ENCODE data around the gene ARID1B.

Gene ARID1B

GRCh38 chr6:156808287-156808686 lies 31.1 kb downstream of the ARID1B start:
- Histone ChIP-seq H3K79me2 (ENCODE audit: insufficient read depth, low read length) (peaks cover 99% of the 10 kb centered on the region), H3K27ac (ENCODE audit: low read length) (no peak overlapping the region), H3K4me2 (ENCODE audit: insufficient read depth, low read length) (no peak overlapping the region), H3K36me3 (ENCODE audit: insufficient read depth, low read length) (0 out of 2 replicates have a peak, but pooled peaks cover 8% of the 10 kb centered on the region), H3K27me3 (ENCODE audit: insufficient read depth, low read length, poor library complexity) (no peaks in the 10 kb centered on the region), H3K4me1 (ENCODE audit: insufficient read depth, low read length) (no peaks in the 10 kb centered on the region), H4K20me1 (ENCODE audit: insufficient read depth, low read length) (peaks cover 92% of the 10 kb centered on the region), H3K9ac (ENCODE audit: low read depth, low read length) (no peak overlapping the region), H3K9me3 (ENCODE audit: insufficient read depth, low read length, severe bottlenecking) (no peaks in the 10 kb centered on the region), H2AFZ (ENCODE audit: low read depth, low read length) (no peak overlapping the region), H3K4me3 (ENCODE audit: low read depth in 1 of 2, low read length in 2 of 2) (no peak overlapping the region)
- TF ChIP-seq CTCF (IDR thresholded peaks at IDR 0.05; ENCODE audit: borderline replicate concordance, extremely low read depth, low read length, poor library complexity, severe bottlenecking) (no peak), EZH2 (IDR thresholded peaks at IDR 0.05; ENCODE audit: borderline replicate concordance, low read depth, low read length, severe bottlenecking) (no peak)
- no peak for ATAC-seq (ENCODE audit: insufficient read depth, low read depth)
- DNase-seq, result no peak

- no peak overlapping the region for H3K4me2 ChIP-seq (ENCODE audit: insufficient read depth, low read length)
- H3K27me3 ChIP-seq (ENCODE audit: insufficient read depth, low read length, poor library complexity), result no peaks in the 10 kb centered on the region
- no peak overlapping the region for H3K9ac ChIP-seq (ENCODE audit: low read depth, low read length)
- H3K36me3 ChIP-seq (ENCODE audit: insufficient read depth, low read length), result peaks cover 13% of the 10 kb centered on the region; the same call in 1 of the 2 replicates
- no peaks in the 10 kb centered on the region for H3K4me1 ChIP-seq (ENCODE audit: insufficient read depth, low read length)
- TF ChIP-seq CTCF (IDR thresholded peaks at IDR 0.05; ENCODE audit: borderline replicate concordance, extremely low read depth, low read length, poor library complexity, severe bottlenecking) (no peak), EZH2 (IDR thresholded peaks at IDR 0.05; ENCODE audit: borderline replicate concordance, low read depth, low read length, severe bottlenecking) (no peak)
- peaks cover 92% of the 10 kb centered on the region for H4K20me1 ChIP-seq (ENCODE audit: insufficient read depth, low read length)
- no peak overlapping the region for H3K27ac ChIP-seq (ENCODE audit: low read length)
- ATAC-seq (ENCODE audit: insufficient read depth, low read depth), result no peak
- no peaks in the 10 kb centered on the region for H3K9me3 ChIP-seq (ENCODE audit: insufficient read depth, low read length, severe bottlenecking)
- H3K4me3 ChIP-seq (ENCODE audit: low read depth in 1 of 2, low read length in 2 of 2), result 0 out of 4 replicates have a peak overlapping the region, but pooled peaks of 1 of the 2 experiments have one; percentile 3
- no peak for DNase-seq
- H3K79me2 ChIP-seq (ENCODE audit: insufficient read depth, low read length), result peaks cover 99% of the 10 kb centered on the region
- H2AFZ ChIP-seq (ENCODE audit: low read depth, low read length), result no peak overlapping the region
These were observed 31.9 kb downstream of the ARID1B start for GRCh38 chr6:156809034-156809433.

- Histone ChIP-seq H3K36me3 (ENCODE audit: insufficient read depth, low read length) (peaks cover 13% of the 10 kb centered on the region; the same call in 1 of the 2 replicates), H3K4me3 (ENCODE audit: low read depth in 1 of 2, low read length in 2 of 2) (no peak overlapping the region), H3K79me2 (ENCODE audit: insufficient read depth, low read length) (peaks cover 99% of the 10 kb centered on the region), H3K9ac (ENCODE audit: low read depth, low read length) (no peak overlapping the region), H3K9me3 (ENCODE audit: insufficient read depth, low read length, severe bottlenecking) (no peaks in the 10 kb centered on the region), H3K4me2 (ENCODE audit: insufficient read depth, low read length) (no peak overlapping the region), H3K4me1 (ENCODE audit: insufficient read depth, low read length) (no peaks in the 10 kb centered on the region), H3K27me3 (ENCODE audit: insufficient read depth, low read length, poor library complexity) (no peaks in the 10 kb centered on the region), H4K20me1 (ENCODE audit: insufficient read depth, low read length) (peaks cover 92% of the 10 kb centered on the region), H2AFZ (ENCODE audit: low read depth, low read length) (no peak overlapping the region), H3K27ac (ENCODE audit: low read length) (no peak overlapping the region)
- TF ChIP-seq EZH2 (IDR thresholded peaks at IDR 0.05; ENCODE audit: borderline replicate concordance, low read depth, low read length, severe bottlenecking) (no peak), CTCF (IDR thresholded peaks at IDR 0.05; ENCODE audit: borderline replicate concordance, extremely low read depth, low read length, poor library complexity, severe bottlenecking) (no peak)
- DNase-seq (no peak), ATAC-seq (ENCODE audit: insufficient read depth, low read depth) (0 out of 3 replicates have a peak, but pooled peaks have one; percentile 16)
These were observed 32.4 kb downstream of the ARID1B start for GRCh38 chr6:156809446-156810178.

All from DND-41 (cell line).